Effector CD4-positive, alpha-beta T cell (primary cell): ENCODE measurements around the gene GSG1L.
"Not testable (repeated sequence)": the region's sequence is repeated elsewhere in the genome, so short reads cannot be mapped to it uniquely, and the experiment has no call there.

ENCODE experiments used
- DNase-seq: peaks from one replicate; pipeline ENCODE4 v3.0.0-alpha.2; 2020

GSG1L gene

GRCh38 chr16:27978876-27979275, 84.6 kb downstream of the GSG1L start:
- no peak for DNase-seq

- no peak for DNase-seq
Observed at GRCh38 chr16:27977966-27978365, 85.5 kb downstream of the GSG1L start.

- no peak for DNase-seq
Observed at GRCh38 chr16:27976990-27977389, 86.5 kb downstream of the GSG1L start.

- no peak for DNase-seq
Observed at GRCh38 chr16:27974896-27975540, 88.5 kb downstream of the GSG1L start.

GRCh38 chr16:27973678-27974077, 89.8 kb downstream of the GSG1L start:
- DNase-seq, result no peak

GRCh38 chr16:27972500-27972899, 91.0 kb downstream of the GSG1L start:
- DNase-seq, result peak; percentile 10

GRCh38 chr16:27969574-27969973, 93.9 kb downstream of the GSG1L start:
- DNase-seq, result no peak

- DNase-seq, result no peak
Observed at GRCh38 chr16:27967169-27967568, 96.3 kb downstream of the GSG1L start.

- DNase-seq, result no peak
Observed at GRCh38 chr16:27966756-27967155, 96.8 kb downstream of the GSG1L start.

GRCh38 chr16:27965801-27966200, 97.7 kb downstream of the GSG1L start:
- DNase-seq, result no peak

GRCh38 chr16:27963471-27963965, 100.0 kb downstream of the GSG1L start:
- no peak for DNase-seq

- DNase-seq, result no peak
Observed at GRCh38 chr16:27962197-27962596, 101.3 kb downstream of the GSG1L start.

- no peak for DNase-seq
Observed at GRCh38 chr16:27961296-27961620, 102.3 kb downstream of the GSG1L start.

GRCh38 chr16:27960619-27961295, 102.8 kb downstream of the GSG1L start:
- no peak for DNase-seq

GRCh38 chr16:27959914-27960313, 103.6 kb downstream of the GSG1L start:
- DNase-seq, result no peak

GRCh38 chr16:27954191-27954590, 109.3 kb downstream of the GSG1L start:
- no peak for DNase-seq

- no peak for DNase-seq
Observed at GRCh38 chr16:27952811-27953210, 110.7 kb downstream of the GSG1L start.

- no peak for DNase-seq
Observed at GRCh38 chr16:27951489-27952120, 111.9 kb downstream of the GSG1L start.

GRCh38 chr16:27950206-27950887, 113.2 kb downstream of the GSG1L start:
- no peak for DNase-seq

GRCh38 chr16:27947696-27948095, 115.8 kb downstream of the GSG1L start:
- DNase-seq, result no peak

- no peak for DNase-seq
Observed at GRCh38 chr16:27945233-27945973, 118.1 kb downstream of the GSG1L start.

- DNase-seq, result no peak
Observed at GRCh38 chr16:27943766-27944165, 119.7 kb downstream of the GSG1L start.

- DNase-seq, result not testable (repeated sequence)
Observed at GRCh38 chr16:27942071-27942470, 121.4 kb downstream of the GSG1L start.
